GM19452 (cell line): Measurements from ENCODE around the gene MEGF8.

Source experiments
- ATAC-seq: cut with Tn5 transposase; IDR thresholded peaks from one replicate; pipeline ENCODE4 v1.9.1; 2021; ENCODE audit not compliant: unreplicated experiment

MEGF8 gene

DNA sequence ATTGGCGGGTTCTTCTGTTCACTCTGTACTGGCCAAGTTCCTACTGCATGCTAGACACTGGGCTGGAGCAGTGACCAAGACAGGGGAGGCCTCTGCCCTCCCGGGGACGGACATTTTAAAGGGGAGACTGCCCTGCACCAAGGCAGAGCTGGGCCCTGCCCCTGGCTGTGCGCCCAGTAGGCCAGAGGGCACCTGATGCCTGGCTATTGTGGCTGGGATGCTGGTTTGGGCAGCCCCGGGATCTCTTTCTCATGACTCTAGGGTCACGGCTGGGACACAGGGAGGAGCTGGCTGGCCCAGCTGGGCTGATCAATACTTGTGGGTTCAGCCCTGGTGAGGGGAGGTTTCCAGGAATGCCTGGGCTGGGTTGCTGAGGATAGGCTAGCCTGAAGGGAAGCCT is 84.0 kb downstream of the MEGF8 start:
- ATAC-seq, result no peak

GRCh38 chr19:42410371-42410770 is 84.9 kb downstream of the MEGF8 start:
- no peak for ATAC-seq

DNA sequence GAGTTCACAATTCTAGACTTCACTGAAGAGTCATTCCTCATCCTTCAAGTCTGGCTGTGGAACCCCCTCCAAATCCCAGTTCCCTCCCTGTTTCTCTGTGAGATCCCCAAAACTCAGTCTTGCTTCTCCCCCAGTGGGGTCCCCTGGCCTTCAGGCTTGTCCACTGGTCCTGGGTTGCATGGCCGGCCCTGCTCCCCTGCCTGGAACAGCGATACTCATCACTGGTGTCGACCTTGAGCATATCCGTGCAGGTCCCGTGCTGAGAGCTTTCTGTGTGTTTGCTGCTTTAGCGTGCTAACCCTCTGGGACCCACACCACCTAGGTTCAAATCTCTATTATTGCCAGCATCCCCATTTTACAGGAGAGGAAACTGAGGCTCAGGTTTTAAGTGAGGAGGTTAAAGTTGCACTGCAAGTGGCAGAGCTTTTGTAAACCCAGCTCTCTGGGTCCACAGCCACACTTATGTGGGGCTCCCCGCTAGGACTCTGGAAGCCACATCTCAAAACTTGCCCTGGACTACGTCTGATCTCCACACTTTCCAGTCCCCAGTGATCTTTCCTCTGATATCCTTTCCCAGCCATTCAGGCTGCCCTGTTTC is 86.2 kb downstream of the MEGF8 start:
- ATAC-seq, result no peak

- no peak for ATAC-seq
Measured at GRCh38 chr19:42412227-42412626, 86.8 kb downstream of the MEGF8 start.

- no peak for ATAC-seq
Measured at GRCh38 chr19:42412661-42413076, 87.2 kb downstream of the MEGF8 start.

GRCh38 chr19:42419309-42419708 is 93.9 kb downstream of the MEGF8 start:
- ATAC-seq, result no peak

DNA sequence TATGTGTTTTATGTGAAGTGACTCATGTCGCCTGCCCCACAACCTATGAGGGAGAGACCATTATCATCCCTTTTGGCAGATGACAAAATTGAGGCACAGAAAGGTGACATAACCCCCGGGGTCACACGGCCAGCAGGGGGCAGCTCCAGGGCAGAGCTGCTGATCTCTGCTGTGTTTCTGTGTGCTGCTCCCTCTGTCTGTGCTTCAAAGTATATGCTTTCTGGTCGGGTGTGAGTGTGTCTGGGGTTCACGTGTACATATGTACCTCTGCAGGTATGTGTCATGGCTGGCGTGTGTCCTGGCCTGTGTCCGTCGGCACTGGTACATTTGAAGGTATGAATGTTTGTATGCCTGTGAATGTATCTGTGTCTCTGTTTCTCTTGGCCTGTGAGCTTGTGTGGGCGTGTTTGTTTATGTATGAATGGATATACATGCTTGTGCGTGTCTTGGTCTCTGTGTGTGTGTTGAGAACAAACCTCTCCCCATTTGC is 94.7 kb downstream of the MEGF8 start:
- ATAC-seq, result peak; percentile 34

DNA sequence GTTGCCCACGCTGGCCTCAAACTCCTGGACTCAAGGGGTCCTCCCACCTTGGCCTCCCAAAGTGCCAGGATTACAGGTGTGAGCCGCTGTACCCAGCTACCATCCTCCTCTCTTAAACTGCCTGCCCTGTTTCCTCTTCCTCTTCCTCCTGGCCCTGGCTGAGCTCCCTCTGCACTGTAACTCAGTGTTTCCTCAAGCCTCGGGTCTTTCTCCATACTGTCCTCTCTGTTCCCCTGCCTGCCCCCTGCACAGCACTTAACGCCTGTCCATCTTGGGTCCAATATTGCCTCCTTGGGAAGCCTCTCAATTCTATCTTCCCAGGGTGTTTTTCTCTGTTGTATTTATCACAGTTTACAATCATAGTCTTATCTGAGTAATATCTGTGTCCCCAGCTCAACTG is 95.7 kb downstream of the MEGF8 start:
- no peak for ATAC-seq

DNA sequence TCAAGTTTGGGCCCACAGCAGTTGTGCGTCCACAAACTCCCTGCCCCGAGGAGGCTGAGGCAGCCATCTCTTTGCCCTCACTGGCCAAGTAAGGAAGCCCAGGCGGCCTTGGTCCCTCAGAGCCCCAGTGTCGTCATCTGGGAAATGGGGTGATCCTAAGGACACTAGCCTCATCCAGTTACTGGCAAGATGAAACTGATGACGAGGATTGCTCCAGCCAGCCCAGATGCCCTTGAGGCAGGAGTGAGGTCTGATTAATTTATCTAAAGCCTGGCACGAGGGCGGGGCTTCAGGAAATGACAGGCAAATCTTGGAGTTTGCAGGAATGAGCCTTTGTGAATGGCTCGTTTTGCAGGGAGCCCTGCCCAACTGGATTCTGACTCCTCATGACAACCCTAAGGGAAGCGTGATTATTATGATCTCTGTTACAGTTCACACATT is 96.2 kb downstream of the MEGF8 start:
- ATAC-seq, result no peak

- peak; percentile 10 for ATAC-seq
Measured at GRCh38 chr19:42422092-42422900, 96.9 kb downstream of the MEGF8 start.

- ATAC-seq, result peak; percentile 35
Measured at GRCh38 chr19:42422901-42423461, 97.5 kb downstream of the MEGF8 start.

- peak; percentile 83 for ATAC-seq
Measured at GRCh38 chr19:42423462-42424344, 98.3 kb downstream of the MEGF8 start.

- no peak for ATAC-seq
Measured at GRCh38 chr19:42424345-42424707, 98.9 kb downstream of the MEGF8 start.

DNA sequence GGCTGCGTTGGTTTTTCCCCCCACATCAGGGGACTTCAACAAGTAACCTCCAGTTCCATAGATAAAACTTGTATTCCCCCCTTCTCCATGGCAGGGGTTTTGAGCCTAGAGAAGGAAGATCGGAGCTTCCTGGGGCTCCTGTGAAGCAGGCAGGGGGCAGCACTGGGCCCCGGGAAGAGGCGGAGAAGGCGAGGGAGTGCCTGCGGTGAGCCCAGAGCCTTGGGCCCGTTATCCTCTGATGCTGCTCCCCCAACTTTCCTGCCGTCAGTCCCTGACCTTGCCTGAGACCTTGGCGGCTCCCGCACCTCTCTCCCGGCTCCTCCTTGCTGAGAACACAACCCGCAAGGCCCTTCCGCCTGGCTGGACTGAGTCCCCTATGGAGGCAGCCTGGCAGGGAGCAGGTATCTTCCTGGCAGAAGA is 99.3 kb downstream of the MEGF8 start:
- ATAC-seq, result no peak

- no peak for ATAC-seq
Measured at GRCh38 chr19:42426643-42427042, 101.2 kb downstream of the MEGF8 start.

DNA sequence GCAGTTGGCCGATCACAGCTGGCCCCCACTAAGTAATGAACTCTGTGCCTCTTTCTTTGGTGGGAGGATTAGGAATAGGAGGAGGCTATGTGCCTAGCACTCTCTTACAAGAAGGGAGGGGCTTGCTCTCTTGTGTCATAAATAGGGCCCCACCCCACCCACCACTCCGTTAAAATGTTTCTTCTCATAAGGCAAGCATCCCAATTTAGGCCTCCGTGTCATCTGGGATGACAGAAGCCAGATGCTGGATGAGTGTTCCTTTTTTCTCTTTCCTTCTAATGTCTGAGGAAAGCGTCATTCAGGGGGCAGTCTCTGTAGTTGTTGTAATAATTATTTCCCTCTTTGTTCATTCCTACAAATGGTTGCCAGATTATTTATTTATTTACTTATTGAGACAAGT is 101.9 kb downstream of the MEGF8 start, which contains the start of gene LIPE:
LIPE (minus strand) TSS at position 76 of the 400 bp plus-strand sequence. CDS start 239 bp downstream, outside the sequence.
- no peak for ATAC-seq
